ENCODE data around the gene SLC38A1.
A peak's percentile ranks its signal among the peaks of the same experiment; 100 is the strongest.

GRCh38 chr12:46263140-46264016 is 5.5 kb downstream of the SLC38A1 start:
- TF ChIP-seq CTCF (IDR thresholded peaks at IDR 0.05 in 4 of 5, conservative IDR thresholded peaks at IDR 0.05 in 1 of 5): peak; percentile 22 to 55 (median 42)
- TF ChIP-seq POLR2A (IDR thresholded peaks at IDR 0.05): no peak
